ENCODE data around the gene PPP2R2B.

- TF ChIP-seq CTCF (IDR thresholded peaks at IDR 0.05) (no peak), POLR2A (IDR thresholded peaks at IDR 0.05) (no peak)
These were observed 61.7 kb downstream of the PPP2R2B start for GRCh38 chr5:146816775-146817387.
